ENCODE data around the gene CDH23.

Gene CDH23

GRCh38 chr10:71543608-71544170 is 147.0 kb downstream of the CDH23 start:
- peak overlapping the region; percentile 15; the same call in 1 of the 2 replicates for H3K27ac ChIP-seq
- no peak for TF ChIP-seq CTCF (conservative IDR thresholded peaks at IDR 0.05)

GRCh38 chr10:71545001-71545400 is 148.3 kb downstream of the CDH23 start:
- TF ChIP-seq CTCF (conservative IDR thresholded peaks at IDR 0.05), result no peak
- H3K27ac ChIP-seq, result no peak overlapping the region

- TF ChIP-seq CTCF (conservative IDR thresholded peaks at IDR 0.05), result no peak
- H3K27ac ChIP-seq, result no peak overlapping the region
These were observed 149.5 kb downstream of the CDH23 start for GRCh38 chr10:71546220-71546619.

GRCh38 chr10:71547312-71547711 is 150.6 kb downstream of the CDH23 start:
- TF ChIP-seq CTCF (conservative IDR thresholded peaks at IDR 0.05), result no peak
- no peak overlapping the region for H3K27ac ChIP-seq

GRCh38 chr10:71547876-71548846 is 151.4 kb downstream of the CDH23 start:
- no peak for TF ChIP-seq CTCF (conservative IDR thresholded peaks at IDR 0.05)
- H3K27ac ChIP-seq, result no peak overlapping the region

- TF ChIP-seq CTCF (conservative IDR thresholded peaks at IDR 0.05), result no peak
- H3K27ac ChIP-seq, result no peak overlapping the region
These were observed 153.2 kb downstream of the CDH23 start for GRCh38 chr10:71549766-71550533.

- no peak for TF ChIP-seq CTCF (conservative IDR thresholded peaks at IDR 0.05)
- no peak overlapping the region for H3K27ac ChIP-seq
These were observed 153.9 kb downstream of the CDH23 start for GRCh38 chr10:71550628-71551027.

Data from VCaP (cell line).